ENCODE data around the gene NOSTRIN.

DNA sequence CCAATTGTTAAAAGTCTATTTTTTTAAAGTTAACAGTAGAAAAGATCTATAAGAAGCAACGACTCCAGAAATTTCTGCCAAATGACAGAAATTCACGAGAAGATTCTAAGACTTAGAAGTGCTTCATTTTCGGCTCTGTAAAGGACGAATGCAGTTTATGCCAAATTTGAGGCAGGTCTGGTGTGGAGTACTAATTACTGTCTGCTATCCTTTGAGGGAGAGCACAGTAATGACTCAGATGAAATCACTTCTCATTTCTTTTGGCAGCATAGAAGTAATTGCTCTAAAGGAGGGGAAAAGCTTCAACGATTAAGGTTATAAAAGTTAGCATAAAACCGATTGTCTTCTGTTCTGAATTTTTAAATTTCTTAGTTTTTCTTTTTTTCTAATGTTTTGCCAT lies 110.0 kb downstream of the NOSTRIN start:
- TF ChIP-seq CTCF (IDR thresholded peaks at IDR 0.05) (no peak), POLR2A (IDR thresholded peaks at IDR 0.05) (no peak), EP300 (IDR thresholded peaks at IDR 0.05) (no peak)

Data from ovary (tissue), 3 donors.